HEK293 (cell line): ENCODE results near the gene SRF.

Source experiments
- CTCF ChIA-PET: fragments of 350-600 bp; formaldehyde crosslinking; extraction: SDS; loops from one replicate; lab custom pipeline; 2021; ENCODE audit warnings: antibody characterized with exemption; lab: Yijun Ruan, JAX
- POLR2A ChIA-PET: fragments of 300-600 bp; formaldehyde crosslinking; extraction: SDS; loops from one replicate; lab custom pipeline; 2020; ENCODE audit warnings: antibody characterized with exemption, inconsistent platforms; lab: Yijun Ruan, JAX
- H3K27ac ChIP-seq: fragments of 200-500 bp; sonication (Bioruptor generic); 2 replicates; pipeline ENCODE4 v1.5.1; 2014; ENCODE audit warnings: low read depth, low read length, control low read depth, inconsistent platforms; ENCODE audit errors: extremely low read depth
- H3K36me3 ChIP-seq, 2 experiments: fragments of 200-500 bp in 1 of 2; sonication (Bioruptor generic) in 1 of 2; 1 replicate in 1 of 2; 2 replicates in 1 of 2; pipeline ENCODE4 v1.5.1; 2014 to 2017; ENCODE audit warnings: inconsistent platforms in 2 of 2, low read length in 2 of 2; ENCODE audit not compliant: control insufficient read depth in 2 of 2, insufficient read depth in 1 of 2
- H3K4me1 ChIP-seq: fragments of 200-500 bp; sonication (Bioruptor generic); 2 replicates; pipeline ENCODE4 v1.5.1; 2014; ENCODE audit warnings: mild to moderate bottlenecking, low read length, inconsistent platforms; ENCODE audit not compliant: control insufficient read depth, insufficient read depth
- H3K4me3 ChIP-seq: 2 replicates; pipeline ENCODE4 v1.5.1; 2011; ENCODE audit warnings: low read depth, mild to moderate bottlenecking, control low read depth, low read length, moderate library complexity
- H3K9me3 ChIP-seq: fragments of 200-500 bp; sonication (Bioruptor generic); 2 replicates; pipeline ENCODE4 v1.5.1; 2014; ENCODE audit warnings: low read depth, low read length, inconsistent platforms; ENCODE audit not compliant: control insufficient read depth, insufficient read depth
- FEZF1 ChIP-seq: fragments of 450-650 bp; formaldehyde crosslinking; IDR thresholded peaks from 2 replicates; pipeline ENCODE4 v1.5.1; 2016; ENCODE audit warnings: missing biosample characterization, missing genetic modification characterization
- GFI1B ChIP-seq: fragments of 450-650 bp; formaldehyde crosslinking; IDR thresholded peaks from 2 replicates; pipeline ENCODE4 v1.5.1; 2016; ENCODE audit warnings: missing biosample characterization, missing genetic modification characterization
- GLI2 ChIP-seq: fragments of 450-650 bp; formaldehyde crosslinking; IDR thresholded peaks from 2 replicates; pipeline ENCODE4; 2017; ENCODE audit warnings: missing biosample characterization, missing genetic modification characterization, low read depth, borderline replicate concordance
- GLIS2 ChIP-seq: fragments of 450-650 bp; formaldehyde crosslinking; IDR thresholded peaks from 2 replicates; pipeline ENCODE4 v1.5.1; 2016; ENCODE audit warnings: missing biosample characterization, missing genetic modification characterization
- HOXA7 ChIP-seq: sonication (generic); formaldehyde crosslinking; IDR thresholded peaks from 2 replicates; pipeline ENCODE4 v1.8.1; 2022; ENCODE audit warnings: missing genetic modification reagents, borderline replicate concordance
- HOXD13 ChIP-seq: sonication (generic); formaldehyde crosslinking; IDR thresholded peaks from 2 replicates; pipeline ENCODE4 v1.8.0; 2022; ENCODE audit warnings: missing genetic modification reagents, borderline replicate concordance
- IKZF3 ChIP-seq: fragments of 450-650 bp; IDR thresholded peaks from 2 replicates; pipeline ENCODE4 v1.5.0; 2018; ENCODE audit warnings: missing biosample characterization, mild to moderate bottlenecking, missing genetic modification characterization, moderate library complexity
- KLF17 ChIP-seq: fragments of 450-650 bp; formaldehyde crosslinking; IDR thresholded peaks from 2 replicates; pipeline ENCODE4 v1.5.1; 2016; ENCODE audit warnings: missing biosample characterization, missing genetic modification characterization
- KLF7 ChIP-seq: fragments of 450-650 bp; formaldehyde crosslinking; IDR thresholded peaks from 2 replicates; pipeline ENCODE4 v1.5.1; 2016; ENCODE audit warnings: missing biosample characterization, missing genetic modification characterization, borderline replicate concordance
- MEIS1 ChIP-seq: sonication (generic); formaldehyde crosslinking; IDR thresholded peaks from 2 replicates; pipeline ENCODE4 v1.8.1; 2022; ENCODE audit warnings: missing genetic modification reagents, mild to moderate bottlenecking, borderline replicate concordance
- RBAK ChIP-seq: fragments of 450-650 bp; formaldehyde crosslinking; IDR thresholded peaks from 2 replicates; pipeline ENCODE4 v1.5.1; 2016; ENCODE audit warnings: missing biosample characterization, missing genetic modification characterization
- TRIM28 ChIP-seq: IDR thresholded peaks from 2 replicates; pipeline ENCODE4 v1.6.1; 2011; ENCODE audit warnings: low read length, control low read depth, borderline replicate concordance
- ZBTB1 ChIP-seq: fragments of 450-650 bp; formaldehyde crosslinking; IDR thresholded peaks from 2 replicates; pipeline ENCODE4 v1.5.1; 2016; ENCODE audit warnings: missing biosample characterization, missing genetic modification characterization
- ZBTB21 ChIP-seq: fragments of 450-650 bp; formaldehyde crosslinking; IDR thresholded peaks from 2 replicates; pipeline ENCODE4 v1.5.1; 2017; ENCODE audit warnings: missing biosample characterization, missing genetic modification characterization
- ZBTB49 ChIP-seq: fragments of 450-650 bp; formaldehyde crosslinking; IDR thresholded peaks from 2 replicates; pipeline ENCODE4 v1.5.1; 2016; ENCODE audit warnings: missing biosample characterization, missing genetic modification characterization, low read depth
- ZBTB7A ChIP-seq: fragments of 450-650 bp; formaldehyde crosslinking; IDR thresholded peaks from 2 replicates; pipeline ENCODE4 v1.5.1; 2016; ENCODE audit warnings: low read depth, missing biosample characterization, missing genetic modification characterization
- ZNF146 ChIP-seq: fragments of 450-650 bp; formaldehyde crosslinking; IDR thresholded peaks from 2 replicates; pipeline ENCODE4 v1.5.1; 2016; ENCODE audit warnings: missing biosample characterization, missing genetic modification characterization
- ZNF174 ChIP-seq: fragments of 450-650 bp; formaldehyde crosslinking; IDR thresholded peaks from 2 replicates; pipeline ENCODE4 v1.5.0; 2017; ENCODE audit warnings: missing biosample characterization, mild to moderate bottlenecking, missing genetic modification characterization
- ZNF211 ChIP-seq: fragments of 450-650 bp; formaldehyde crosslinking; IDR thresholded peaks from 2 replicates; pipeline ENCODE4 v1.5.1; 2016; ENCODE audit warnings: low read depth, missing biosample characterization, missing genetic modification characterization
- ZNF26 ChIP-seq: fragments of 450-650 bp; formaldehyde crosslinking; IDR thresholded peaks from 2 replicates; pipeline ENCODE4 v1.5.1; 2016; ENCODE audit warnings: missing biosample characterization, missing genetic modification characterization
- ZNF366 ChIP-seq: fragments of 450-650 bp; formaldehyde crosslinking; conservative IDR thresholded peaks from 2 replicates; pipeline ENCODE4 v1.5.1; 2016; ENCODE audit warnings: missing biosample characterization, missing genetic modification characterization
- ZNF423 ChIP-seq: fragments of 450-650 bp; formaldehyde crosslinking; IDR thresholded peaks from 2 replicates; pipeline ENCODE4 v1.5.1; 2016; ENCODE audit warnings: missing biosample characterization, missing genetic modification characterization
- ZNF426 ChIP-seq: fragments of 450-650 bp; formaldehyde crosslinking; IDR thresholded peaks from 2 replicates; pipeline ENCODE4 v1.5.1; 2017; ENCODE audit warnings: missing biosample characterization, missing genetic modification characterization, mild to moderate bottlenecking, inconsistent platforms, moderate library complexity
- ZNF513 ChIP-seq: fragments of 450-650 bp; IDR thresholded peaks from 2 replicates; pipeline ENCODE4 v1.5.1; 2018; ENCODE audit warnings: missing biosample characterization, missing genetic modification characterization
- ZNF530 ChIP-seq: fragments of 450-650 bp; formaldehyde crosslinking; IDR thresholded peaks from 2 replicates; pipeline ENCODE4 v1.5.1; 2016; ENCODE audit warnings: low read depth, missing biosample characterization, missing genetic modification characterization
- ZNF555 ChIP-seq: fragments of 450-650 bp; formaldehyde crosslinking; conservative IDR thresholded peaks from 2 replicates; pipeline ENCODE4 v1.5.1; 2017; ENCODE audit warnings: missing biosample characterization, mild to moderate bottlenecking, missing genetic modification characterization, inconsistent platforms
- ZNF600 ChIP-seq: fragments of 450-650 bp; formaldehyde crosslinking; IDR thresholded peaks from 2 replicates; pipeline ENCODE4 v1.5.1; 2016; ENCODE audit warnings: missing biosample characterization, missing genetic modification characterization
- ZNF621 ChIP-seq: fragments of 450-650 bp; formaldehyde crosslinking; IDR thresholded peaks from 2 replicates; pipeline ENCODE4 v1.5.1; 2017; ENCODE audit warnings: missing biosample characterization, missing genetic modification characterization
- ZNF623 ChIP-seq: fragments of 450-650 bp; formaldehyde crosslinking; IDR thresholded peaks from 2 replicates; pipeline ENCODE4 v1.5.1; 2016; ENCODE audit warnings: missing biosample characterization, missing genetic modification characterization
- ZNF624 ChIP-seq: fragments of 450-650 bp; formaldehyde crosslinking; IDR thresholded peaks from 2 replicates; pipeline ENCODE4 v1.5.1; 2017; ENCODE audit warnings: missing biosample characterization, missing genetic modification characterization
- ZNF660 ChIP-seq: fragments of 450-650 bp; IDR thresholded peaks from 2 replicates; pipeline ENCODE4 v1.5.1; 2018; ENCODE audit warnings: missing biosample characterization, mild to moderate bottlenecking, missing genetic modification characterization
- ZNF76 ChIP-seq: fragments of 450-650 bp; formaldehyde crosslinking; IDR thresholded peaks from 2 replicates; pipeline ENCODE4; 2016; ENCODE audit warnings: low read depth, missing biosample characterization, missing genetic modification characterization, borderline replicate concordance
- ZNF776 ChIP-seq: fragments of 450-650 bp; formaldehyde crosslinking; IDR thresholded peaks from 2 replicates; pipeline ENCODE4 v1.5.0; 2017; ENCODE audit warnings: missing biosample characterization, missing genetic modification characterization, borderline replicate concordance
- ZNF830 ChIP-seq: fragments of 450-650 bp; IDR thresholded peaks from 2 replicates; pipeline ENCODE4 v1.5.0; 2018; ENCODE audit warnings: missing biosample characterization, missing genetic modification characterization, low read depth, mild to moderate bottlenecking, moderate library complexity

Gene SRF

GRCh38 chr6:43180985-43181384, 9.9 kb downstream of the SRF start:
- ChIA-PET CTCF (interaction anchor here (0.8 to 1.5 kb wide), 3 partner anchors 9 to 48 kb away, joined by 3 to 5 read pairs (median 4); partner anchors contain the start of gene DNPH1), POLR2A (no interaction called here)
- Histone ChIP-seq H3K9me3 (no peaks in the 10 kb centered on the region), H3K4me1 (peaks cover 3% of the 10 kb centered on the region; the same call in 1 of the 2 replicates), H3K4me3 (no peak overlapping the region), H3K27ac (no peak overlapping the region), H3K36me3 (peaks cover 16 to 55% of the 10 kb centered on the region in 2 experiments)
- TF ChIP-seq ZNF660 (tag by site-specific recombination) = no peak
- TF ChIP-seq HOXD13 (CRISPR knock-in tag) = no peak
- TF ChIP-seq ZNF600 (tag by site-specific recombination) = peak; percentile 57; the same call in 1 of the 2 replicates
- no peak for TF ChIP-seq GLI2 (tag by site-specific recombination)
- no peak for TF ChIP-seq HOXA7 (CRISPR knock-in tag)
- no peak for TF ChIP-seq ZNF513 (tag by site-specific recombination)
- no peak for TF ChIP-seq KLF7 (tag by site-specific recombination)
- no peak for TF ChIP-seq ZNF211
- TF ChIP-seq ZBTB1 = no peak
- TF ChIP-seq ZNF621 = no peak
- TF ChIP-seq ZNF530 = no peak
- no peak for TF ChIP-seq ZNF555 (tag by site-specific recombination)
- TF ChIP-seq ZBTB7A (tag by site-specific recombination) = no peak
- TF ChIP-seq ZNF76 (tag by site-specific recombination) = peak; percentile 39; the same call in 1 of the 2 replicates
- peak; percentile 67 for TF ChIP-seq KLF17 (tag by site-specific recombination)
- no peak for TF ChIP-seq ZNF830
- no peak for TF ChIP-seq ZBTB49 (tag by site-specific recombination)
- no peak for TF ChIP-seq ZNF146
- no peak for TF ChIP-seq ZNF174 (tag by site-specific recombination)
- TF ChIP-seq ZBTB21 (tag by site-specific recombination) = no peak
- peak; percentile 54 for TF ChIP-seq ZNF366
- no peak for TF ChIP-seq ZNF624 (tag by site-specific recombination)
- TF ChIP-seq IKZF3 (tag by site-specific recombination) = no peak
- TF ChIP-seq ZNF623 (tag by site-specific recombination) = no peak
- no peak for TF ChIP-seq ZNF423
- TF ChIP-seq GFI1B (tag by site-specific recombination) = no peak
- no peak for TF ChIP-seq ZNF26 (tag by site-specific recombination)
- no peak for TF ChIP-seq MEIS1
- TF ChIP-seq ZNF776 (tag by site-specific recombination) = no peak
- TF ChIP-seq ZNF426 = no peak
- TF ChIP-seq FEZF1 = no peak
- no peak for TF ChIP-seq TRIM28
- TF ChIP-seq GLIS2 (tag by site-specific recombination) = no peak
- TF ChIP-seq RBAK (tag by site-specific recombination) = no peak
